Neutrophil (primary cell): ENCODE data around the gene ALG12.
"Not testable (repeated sequence)": the region's sequence is repeated elsewhere in the genome, so short reads cannot be mapped to it uniquely, and the experiment has no call there.

Experiments used
- H3K27ac ChIP-seq: fragments of 200-600 bp; sonication (generic); 2 replicates; pipeline ENCODE4 v1.5.1; 2016; ENCODE audit warnings: mild to moderate bottlenecking, moderate library complexity
- H3K27me3 ChIP-seq: fragments of 200-600 bp; sonication (generic); 2 replicates; pipeline ENCODE4 v1.6.0; 2016; ENCODE audit warnings: mild to moderate bottlenecking
- H3K36me3 ChIP-seq: fragments of 200-600 bp; sonication (generic); 2 replicates; pipeline ENCODE4 v1.5.1; 2017
- H3K4me1 ChIP-seq, 2 experiments: fragments of 200-600 bp in 1 of 2; sonication (generic) in 1 of 2; 1 replicate in 1 of 2; 2 replicates in 1 of 2; pipeline versions ENCODE4 v1.5.1 to v1.6.1; 2013 to 2016; ENCODE audit warnings: low read depth in 1 of 2, low read length in 1 of 2, mild to moderate bottlenecking in 1 of 2, moderate library complexity in 1 of 2; ENCODE audit not compliant: control insufficient read depth in 1 of 2, insufficient read depth in 1 of 2
- H3K4me3 ChIP-seq, 2 experiments: fragments of 200-600 bp in 1 of 2; sonication (generic) in 1 of 2; 1 replicate in 1 of 2; 2 replicates in 1 of 2; pipeline ENCODE4 v1.5.1; 2013 to 2016; ENCODE audit warnings: low read depth in 1 of 2, low read length in 1 of 2, mild to moderate bottlenecking in 1 of 2, moderate library complexity in 1 of 2
- H3K9me3 ChIP-seq: fragments of 200-600 bp; sonication (generic); 2 replicates; pipeline ENCODE4 v1.5.1; 2016
- TF ChIP-seq, protein P1 (sequence below): fragments of 200-600 bp; sonication (generic); IDR thresholded peaks from 2 replicates; pipeline ENCODE4 v1.5.1; 2016; ENCODE audit warnings: antibody characterized with exemption

Gene ALG12

DNA sequence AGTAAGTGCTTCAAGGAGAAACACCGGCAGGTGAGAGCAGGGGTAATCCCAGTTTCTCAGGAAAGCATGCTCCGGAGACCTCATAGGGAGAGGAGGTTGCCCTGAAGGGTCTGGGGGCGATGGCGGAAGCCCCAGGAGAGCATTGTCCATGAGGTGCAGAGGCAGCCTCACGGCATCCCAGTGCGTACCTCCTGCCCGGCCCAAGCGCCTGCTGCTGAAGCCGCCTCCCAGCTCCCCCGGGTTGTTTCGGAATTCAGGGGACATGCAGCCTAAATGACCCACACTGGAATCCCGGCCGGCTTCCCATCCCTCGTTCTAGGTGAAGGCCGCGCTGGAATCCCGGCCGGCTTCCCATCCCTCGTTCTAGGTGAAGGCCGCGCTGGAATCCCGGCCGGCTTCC lies 61.9 kb downstream of the ALG12 start:
- H3K9me3 ChIP-seq, result no peaks in the 10 kb centered on the region

DNA sequence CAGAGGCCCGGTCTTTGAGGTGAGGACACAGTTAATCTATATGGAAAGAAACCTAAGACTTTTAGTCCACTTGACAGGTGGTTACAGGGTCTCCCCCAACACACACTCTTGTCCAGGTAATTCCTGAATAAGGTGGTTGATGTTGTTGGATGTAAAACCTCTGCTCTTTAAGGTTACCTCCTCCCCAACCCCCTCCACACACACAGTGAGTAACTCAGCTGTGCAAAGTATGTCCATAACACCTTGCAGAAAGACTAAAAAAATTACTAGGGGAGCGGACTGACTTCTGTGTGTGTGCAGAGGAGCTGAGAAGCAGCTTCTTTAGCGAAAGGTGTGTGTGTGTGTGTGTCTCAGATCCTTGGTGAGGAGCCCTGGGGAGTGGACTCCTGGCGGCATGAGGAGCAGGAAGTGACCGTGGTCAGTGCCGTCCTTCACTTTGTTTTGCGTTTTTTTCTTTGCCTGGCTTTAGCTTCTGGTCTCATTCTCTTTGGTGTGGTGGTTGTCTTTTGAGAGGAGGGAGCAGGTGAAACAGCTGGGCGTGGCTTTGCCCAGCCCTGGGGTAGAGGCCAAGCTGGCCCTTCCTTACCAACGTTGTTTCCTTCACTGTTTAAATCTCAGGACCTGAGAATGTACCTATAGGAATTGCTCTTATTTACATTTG lies 62.9 kb downstream of the ALG12 start:
- Histone ChIP-seq H3K27ac (peak overlapping the region; percentile 74), H3K27me3 (no peaks in the 10 kb centered on the region), H3K4me3 (peak overlapping the region; percentile 67 to 77)

More for the DNA sequence above, 61.9 kb downstream of the ALG12 start:
- Histone ChIP-seq H3K4me1 (peaks cover 31 to 35% of the 10 kb centered on the region in 2 experiments), H3K36me3 (no peaks in the 10 kb centered on the region), H3K27ac (no peak overlapping the region), H3K4me3 (no peak overlapping the region), H3K27me3 (no peaks in the 10 kb centered on the region)
- TF ChIP-seq, protein P1, sequence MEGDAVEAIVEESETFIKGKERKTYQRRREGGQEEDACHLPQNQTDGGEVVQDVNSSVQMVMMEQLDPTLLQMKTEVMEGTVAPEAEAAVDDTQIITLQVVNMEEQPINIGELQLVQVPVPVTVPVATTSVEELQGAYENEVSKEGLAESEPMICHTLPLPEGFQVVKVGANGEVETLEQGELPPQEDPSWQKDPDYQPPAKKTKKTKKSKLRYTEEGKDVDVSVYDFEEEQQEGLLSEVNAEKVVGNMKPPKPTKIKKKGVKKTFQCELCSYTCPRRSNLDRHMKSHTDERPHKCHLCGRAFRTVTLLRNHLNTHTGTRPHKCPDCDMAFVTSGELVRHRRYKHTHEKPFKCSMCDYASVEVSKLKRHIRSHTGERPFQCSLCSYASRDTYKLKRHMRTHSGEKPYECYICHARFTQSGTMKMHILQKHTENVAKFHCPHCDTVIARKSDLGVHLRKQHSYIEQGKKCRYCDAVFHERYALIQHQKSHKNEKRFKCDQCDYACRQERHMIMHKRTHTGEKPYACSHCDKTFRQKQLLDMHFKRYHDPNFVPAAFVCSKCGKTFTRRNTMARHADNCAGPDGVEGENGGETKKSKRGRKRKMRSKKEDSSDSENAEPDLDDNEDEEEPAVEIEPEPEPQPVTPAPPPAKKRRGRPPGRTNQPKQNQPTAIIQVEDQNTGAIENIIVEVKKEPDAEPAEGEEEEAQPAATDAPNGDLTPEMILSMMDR, result no peak

DNA sequence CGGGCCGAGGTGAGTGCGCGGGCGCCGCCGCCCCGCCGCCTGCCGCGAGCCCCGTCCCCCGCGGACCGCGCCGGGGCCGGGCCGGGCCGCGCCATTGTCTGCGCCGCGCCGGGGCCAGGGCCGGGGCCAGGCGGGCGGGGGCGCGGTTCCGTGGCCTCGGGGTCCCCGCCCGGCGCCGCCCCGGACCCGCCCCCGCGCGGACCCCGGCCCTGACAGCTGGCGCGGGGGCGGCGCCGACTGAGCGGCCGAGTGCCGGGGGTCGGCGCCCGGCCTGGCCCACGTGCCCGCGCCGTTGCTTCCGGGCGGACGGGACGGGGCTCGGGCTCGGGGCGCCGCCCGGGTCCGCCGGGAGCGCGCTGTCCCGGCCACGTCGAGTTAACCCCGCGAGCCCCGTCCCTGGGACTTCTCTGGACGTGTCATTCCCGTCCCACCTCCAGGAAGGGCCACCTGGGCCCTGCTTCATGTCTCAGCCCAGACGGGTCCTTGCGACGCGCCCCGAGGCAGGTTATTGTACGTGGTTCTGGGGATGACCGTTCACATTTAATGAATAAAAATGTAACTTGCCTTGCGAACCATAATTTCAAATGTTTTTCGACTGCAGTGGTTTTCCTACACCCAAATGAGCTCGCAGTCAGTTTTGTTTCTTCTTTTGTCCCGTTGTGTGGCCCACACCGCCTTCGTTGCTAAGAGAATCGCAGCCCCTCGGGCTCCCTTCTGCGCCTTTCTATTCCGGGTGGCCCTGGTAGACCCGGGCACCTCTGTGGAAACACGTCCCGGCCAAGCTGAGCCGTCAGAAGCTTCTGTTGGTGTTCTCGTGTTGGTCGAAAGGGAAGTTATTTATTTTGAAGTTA lies 64.0 kb downstream of the ALG12 start:
- Histone ChIP-seq H3K36me3 (no peaks in the 10 kb centered on the region), H3K4me1 (peaks cover 41 to 42% of the 10 kb centered on the region in 2 experiments), H3K4me3 (peak overlapping the region; percentile 67 to 77), H3K27ac (peak overlapping the region; percentile 74), H3K27me3 (peaks cover 4% of the 10 kb centered on the region), H3K9me3 (no peaks in the 10 kb centered on the region)
- TF ChIP-seq, protein P1, result no peak

More for the DNA sequence above, 62.9 kb downstream of the ALG12 start:
- Histone ChIP-seq H3K9me3 (no peaks in the 10 kb centered on the region), H3K4me1 (peaks cover 31 to 35% of the 10 kb centered on the region in 2 experiments), H3K36me3 (no peaks in the 10 kb centered on the region)
- TF ChIP-seq, protein P1, result no peak

GRCh38 chr22:49852898-49853894 lies 65.0 kb downstream of the ALG12 start, which contains the start of gene ZBED4:
Gene ZBED4 (plus strand): TSS chr22:49853844. CDS start chr22:49883663, 29,819 bp downstream.
- Histone ChIP-seq H3K36me3 (no peaks in the 10 kb centered on the region), H3K4me1 (peaks cover 41 to 45% of the 10 kb centered on the region in 2 experiments), H3K27me3 (peaks cover 4% of the 10 kb centered on the region), H3K9me3 (no peaks in the 10 kb centered on the region), H3K27ac (peak within 1 kb of the TSS; percentile 88), H3K4me3 (peak within 1 kb of the TSS; percentile 77 to 91)
- TF ChIP-seq, protein P1, result peak; percentile 49

DNA sequence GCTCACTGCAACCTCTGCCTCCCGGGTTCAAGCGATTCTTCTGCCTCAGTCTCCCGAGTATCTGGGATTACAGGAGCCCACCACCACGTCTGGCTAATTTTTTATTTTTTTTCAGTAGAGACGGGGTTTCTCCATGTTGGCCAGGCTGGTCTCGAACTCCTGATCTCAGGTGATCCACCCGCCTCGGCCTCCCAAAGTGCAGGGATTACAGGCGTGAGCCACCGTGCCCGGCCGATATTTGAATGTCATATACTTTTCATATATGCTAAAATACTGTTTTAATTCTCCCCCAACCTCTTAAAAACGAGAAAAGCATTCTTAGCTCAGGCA lies 65.7 kb downstream of the ALG12 start:
- H3K9me3 ChIP-seq, H3K36me3 ChIP-seq, H3K27me3 ChIP-seq: not testable (repeated sequence)
- H3K27ac ChIP-seq, result peak overlapping the region; percentile 88
- H3K4me1 ChIP-seq, result peaks cover 45 to 50% of the 10 kb centered on the region in 2 experiments
- H3K4me3 ChIP-seq, result peak overlapping the region; percentile 73 to 91
